H9 (cell line): ENCODE data around the gene IFI44L. TPM values are rescaled to one million over a fixed set of nuclear protein-coding genes. Genes with fewer than 3 reads are reported as not detected.

Experiments
- DNase-seq: peaks from one replicate; pipeline ENCODE4 v3.0.0-alpha.2; 2017
- H2AFZ ChIP-seq: one replicate; pipeline ENCODE4 v1.6.1; 2013; ENCODE audit warnings: mild to moderate bottlenecking, low read length, control low read depth, moderate library complexity
- H2AK5ac ChIP-seq: 2 replicates; pipeline ENCODE4 v1.6.1; 2013; ENCODE audit warnings: low read length, control low read depth, mixed read lengths; ENCODE audit not compliant: insufficient read length
- H2BK120ac ChIP-seq: one replicate; pipeline ENCODE4 v1.6.1; 2013; ENCODE audit warnings: low read depth, mild to moderate bottlenecking, low read length, control low read depth, inconsistent platforms; ENCODE audit not compliant: poor library complexity, severe bottlenecking
- H2BK12ac ChIP-seq: 2 replicates; pipeline ENCODE4 v1.6.1; 2013; ENCODE audit warnings: low read length, control low read depth, mixed read lengths, low read depth; ENCODE audit not compliant: insufficient read length
- H2BK15ac ChIP-seq: 2 replicates; pipeline ENCODE4 v1.6.1; 2013; ENCODE audit warnings: low read depth, low read length, control low read depth
- H2BK20ac ChIP-seq: one replicate; pipeline ENCODE4 v1.6.1; 2013; ENCODE audit warnings: low read depth, mild to moderate bottlenecking, low read length, control low read depth, inconsistent platforms; ENCODE audit not compliant: poor library complexity, severe bottlenecking
- H2BK5ac ChIP-seq: 2 replicates; pipeline ENCODE4 v1.6.1; 2013; ENCODE audit warnings: low read length, control low read depth, mixed read lengths; ENCODE audit not compliant: insufficient read length
- H3K14ac ChIP-seq: 2 replicates; pipeline ENCODE4 v1.6.1; 2013; ENCODE audit warnings: low read length, control low read depth; ENCODE audit not compliant: insufficient read depth
- H3K18ac ChIP-seq: 2 replicates; pipeline ENCODE4 v1.6.1; 2013; ENCODE audit warnings: low read depth, mild to moderate bottlenecking, mixed read lengths, low read length, control low read depth; ENCODE audit not compliant: insufficient read length
- H3K23ac ChIP-seq: 2 replicates; pipeline ENCODE4 v1.6.1; 2013; ENCODE audit warnings: low read length, control low read depth, mixed read lengths, low read depth; ENCODE audit not compliant: insufficient read length
- H3K23me2 ChIP-seq: 2 replicates; pipeline ENCODE4 v1.6.1; 2013; ENCODE audit warnings: low read depth, mild to moderate bottlenecking, mixed read lengths, low read length, control low read depth; ENCODE audit not compliant: insufficient read length, poor library complexity, severe bottlenecking
- H3K27ac ChIP-seq: 2 replicates; pipeline ENCODE4 v1.5.1; 2013; ENCODE audit warnings: low read length, control low read depth, mixed read lengths, low read depth; ENCODE audit not compliant: insufficient read length
- H3K27me3 ChIP-seq: 2 replicates; pipeline ENCODE4 v1.6.1; 2013; ENCODE audit warnings: low read length, control low read depth, inconsistent platforms; ENCODE audit not compliant: insufficient read depth
- H3K4ac ChIP-seq: 2 replicates; pipeline ENCODE4 v1.6.1; 2013; ENCODE audit warnings: low read depth, mild to moderate bottlenecking, control low read depth, inconsistent platforms, low read length, moderate library complexity
- H3K4me1 ChIP-seq: 2 replicates; pipeline ENCODE4 v1.6.1; 2013; ENCODE audit warnings: low read length, control low read depth, inconsistent platforms; ENCODE audit not compliant: insufficient read depth
- H3K4me2 ChIP-seq: 2 replicates; pipeline ENCODE4 v1.6.1; 2013; ENCODE audit warnings: low read length, control low read depth, mixed read lengths; ENCODE audit not compliant: insufficient read length, insufficient read depth
- H3K56ac ChIP-seq: 2 replicates; pipeline ENCODE4 v1.6.1; 2013; ENCODE audit warnings: low read depth, mild to moderate bottlenecking, mixed read lengths, low read length, control low read depth; ENCODE audit not compliant: insufficient read length
- H3K79me1 ChIP-seq: 2 replicates; pipeline ENCODE4 v1.6.1; 2013; ENCODE audit warnings: low read depth, mild to moderate bottlenecking, moderate library complexity, low read length, control low read depth, inconsistent platforms; ENCODE audit not compliant: insufficient read depth, poor library complexity, severe bottlenecking
- H3K79me2 ChIP-seq: 2 replicates; pipeline ENCODE4 v1.6.1; 2013; ENCODE audit warnings: low read length, control low read depth, inconsistent platforms; ENCODE audit not compliant: insufficient read depth
- H3K9ac ChIP-seq: 2 replicates; pipeline ENCODE4 v1.6.1; 2013; ENCODE audit warnings: low read length, control low read depth, mixed read lengths; ENCODE audit not compliant: insufficient read length; ENCODE audit errors: extremely low read depth
- H3K9me3 ChIP-seq: one replicate; pipeline ENCODE4 v1.6.1; 2013; ENCODE audit warnings: low read depth, low read length, inconsistent platforms; ENCODE audit not compliant: control insufficient read depth
- H3T11ph ChIP-seq: one replicate; pipeline ENCODE4 v1.6.1; 2013; ENCODE audit warnings: mild to moderate bottlenecking, low read length, control low read depth, inconsistent platforms
- H4K20me1 ChIP-seq: one replicate; pipeline ENCODE4 v1.6.1; 2013; ENCODE audit not compliant: control insufficient read depth, insufficient read length, insufficient read depth
- H4K5ac ChIP-seq: 2 replicates; pipeline ENCODE4 v1.6.1; 2013; ENCODE audit warnings: low read depth, mild to moderate bottlenecking, mixed read lengths, low read length, control low read depth; ENCODE audit not compliant: insufficient read length
- H4K8ac ChIP-seq: replicated peaks from 2 replicates; pipeline ENCODE4 v1.6.1; 2013; ENCODE audit warnings: low read length, control low read depth, mixed read lengths, low read depth; ENCODE audit not compliant: insufficient read length
- H4K91ac ChIP-seq: 2 replicates; pipeline ENCODE4 v1.6.1; 2013; ENCODE audit warnings: low read depth, mild to moderate bottlenecking, moderate library complexity, mixed read lengths, low read length, control low read depth; ENCODE audit not compliant: insufficient read length
- H3K27ac Mint-ChIP-seq, 3 experiments: 2 replicates in 2 of 3; 3 replicates in 1 of 3; pipeline ENCODE4 v1.8.0; 2020 to 2021; ENCODE audit warnings: mixed read lengths in 3 of 3, mild to moderate bottlenecking in 1 of 3, moderate library complexity in 1 of 3
- H3K27me3 Mint-ChIP-seq: 2 replicates; pipeline ENCODE4 v1.8.0; 2021; ENCODE audit warnings: low read depth, mild to moderate bottlenecking, moderate library complexity, mixed read lengths
- H3K36me3 Mint-ChIP-seq, 3 experiments: 2 replicates in 2 of 3; 3 replicates in 1 of 3; pipeline ENCODE4 v1.8.0; 2020 to 2021; ENCODE audit warnings: low read depth in 3 of 3, mixed read lengths in 3 of 3; ENCODE audit not compliant: insufficient read depth in 1 of 3
- H3K4me1 Mint-ChIP-seq, 2 experiments: 2 replicates each; pipeline ENCODE4 v1.8.0; 2020; ENCODE audit warnings: mixed read lengths in 2 of 2
- H3K4me3 Mint-ChIP-seq, 2 experiments: 2 replicates in 1 of 2; 3 replicates in 1 of 2; pipeline ENCODE4 v1.8.0; 2020 to 2021; ENCODE audit warnings: mild to moderate bottlenecking in 2 of 2, mixed read lengths in 2 of 2, moderate library complexity in 1 of 2
- H3K9me3 Mint-ChIP-seq, 2 experiments: 2 replicates in 1 of 2; 3 replicates in 1 of 2; pipeline ENCODE4 v1.8.0; 2020; ENCODE audit warnings: mild to moderate bottlenecking in 2 of 2, mixed read lengths in 2 of 2, moderate library complexity in 1 of 2
- CTCF ChIP-seq: fragments of 200-600 bp; sonication (generic); conservative IDR thresholded peaks from 3 replicates; pipeline ENCODE4 v1.8.0; 2021; ENCODE audit warnings: antibody characterized with exemption, mild to moderate bottlenecking
- WGBS: extraction: QIAGEN DNeasy Blood & Tissue Kit; methylation state at CpG from one replicate; pipeline ENCODE4 v1.1.7; 2013; ENCODE audit warnings: missing lambda C conversion rate, low lambda C conversion rate, mixed read lengths; ENCODE audit not compliant: insufficient read length; ENCODE audit errors: extremely low coverage; 5-methylcytosine and 5-hydroxymethylcytosine counted together
- total RNA-seq: library from RNA; stranded (reverse); gene quantifications from 2 replicates; pipeline ENCODE4 v1.2.1, GENCODE V29; 2021

The IFI44L gene
- total RNA-seq, 1 experiment from 2014 or later = not detected

GRCh38 chr1:78663923-78664322 lies 43.7 kb downstream of the IFI44L start:
- no peaks in the 10 kb centered on the region for H3K27me3 ChIP-seq
- H3K79me2 ChIP-seq = no peaks in the 10 kb centered on the region
- no peak overlapping the region for H4K5ac ChIP-seq
- no peak overlapping the region for H2BK20ac ChIP-seq
- no peak overlapping the region for H2BK120ac ChIP-seq
- H2AK5ac ChIP-seq = no peak overlapping the region
- H3K27ac ChIP-seq = no peak overlapping the region
- no peaks in the 10 kb centered on the region for H3K4me1 ChIP-seq
- H3K4me2 ChIP-seq = no peak overlapping the region
- WGBS = no CpG with 5 or more reads among the region's 2 CpGs
- Mint-ChIP-seq H3K9me3 (no peaks in the 10 kb centered on the region), H3K36me3 (no peaks in the 10 kb centered on the region), H3K27me3 (peaks cover 47% of the 10 kb centered on the region), H3K27ac (no peak overlapping the region), H3K4me1 (no peaks in the 10 kb centered on the region), H3K4me3 (no peak overlapping the region)
- no peak overlapping the region for H3K14ac ChIP-seq
- no peak overlapping the region for H3K9ac ChIP-seq
- H4K20me1 ChIP-seq = no peaks in the 10 kb centered on the region
- no peak for TF ChIP-seq CTCF
- H2AFZ ChIP-seq = no peak overlapping the region
- H3K4ac ChIP-seq = no peak overlapping the region
- no peak overlapping the region for H3K18ac ChIP-seq
- H3K9me3 ChIP-seq = no peaks in the 10 kb centered on the region
- H2BK12ac ChIP-seq = no peak overlapping the region
- no peak overlapping the region for H4K8ac ChIP-seq
- no peak overlapping the region for H2BK15ac ChIP-seq
- H4K91ac ChIP-seq = no peak overlapping the region
- H3K23ac ChIP-seq = no peak overlapping the region
- H3K23me2 ChIP-seq = no peaks in the 10 kb centered on the region
- no peak overlapping the region for H3K56ac ChIP-seq
- H3K79me1 ChIP-seq = no peaks in the 10 kb centered on the region
- H3T11ph ChIP-seq = no peak overlapping the region
- DNase-seq = no peak
- H2BK5ac ChIP-seq = no peak overlapping the region
